Ovary (tissue), 3 donors: ENCODE results near the gene NDUFS5.

ENCODE experiments used
- CTCF ChIP-seq, 3 donors: fragments of 450-650 bp in 2 of 3; fragments of 200-600 bp in 1 of 3; IDR thresholded peaks; one replicate each; pipeline versions ENCODE4 v1.5.1 to v1.8.0; 2016 to 2022; ENCODE audit warnings: antibody characterized with exemption in 3 of 3, mild to moderate bottlenecking in 1 of 3
- EP300 ChIP-seq: sonication (generic); formaldehyde crosslinking; IDR thresholded peaks from one replicate; pipeline ENCODE4 v1.6.1; 2017; ENCODE audit warnings: antibody characterized with exemption
- donor health status: DM: no; HTN: no; CAD: no.

- TF ChIP-seq CTCF (IDR thresholded peaks at IDR 0.05) (peak in 2 of 3 donors; percentile 36 to 47), EP300 (no peak)
These were observed 35.2 kb upstream of the NDUFS5 start, which contains the start of gene AKIRIN1 for GRCh38 chr1:38990738-38991637.
